K562 (cell line): ENCODE data around the gene INSIG1. TPM values are rescaled to one million over a fixed set of nuclear protein-coding genes. Genes with fewer than 3 reads are reported as not detected.

ENCODE experiments used
- ADNP ChIP-seq: fragments of 200-800 bp; sonication (Bioruptor generic); IDR thresholded peaks from 2 replicates; pipeline ENCODE4 v1.6.1; 2016; ENCODE audit warnings: missing genetic modification characterization, missing compliant biosample characterization
- ARID3A ChIP-seq: IDR thresholded peaks from 2 replicates; pipeline ENCODE4 v1.6.1; 2012; ENCODE audit warnings: low read depth, low read length, improper control_type of control experiment, borderline replicate concordance
- COPS2 ChIP-seq: fragments of 450-650 bp; conservative IDR thresholded peaks from 2 replicates; pipeline ENCODE4 v1.6.1; 2016; ENCODE audit warnings: mild to moderate bottlenecking, moderate library complexity
- CXXC5 ChIP-seq: fragments of 250-450 bp; sonication (Bioruptor Pico); IDR thresholded peaks from 2 replicates; pipeline ENCODE4 v1.8.0; 2022; ENCODE audit warnings: inconsistent platforms, mild to moderate bottlenecking, moderate library complexity
- E2F6 ChIP-seq, 2 experiments: IDR thresholded peaks; 2 replicates each; pipeline ENCODE4 v1.6.1; 2011; ENCODE audit warnings: borderline replicate concordance in 1 of 2, control low read depth in 1 of 2, low read depth in 1 of 2, low read length in 1 of 2, mild to moderate bottlenecking in 1 of 2, mixed read lengths in 1 of 2, moderate library complexity in 1 of 2; ENCODE audit not compliant: insufficient read depth in 1 of 2, insufficient read length in 1 of 2, poor library complexity in 1 of 2, severe bottlenecking in 1 of 2; ENCODE audit errors: extremely low read depth in 1 of 2
- ERF ChIP-seq: fragments of 450-650 bp; formaldehyde crosslinking; IDR thresholded peaks from 2 replicates; pipeline ENCODE4 v1.4.0; 2020; ENCODE audit warnings: mild to moderate bottlenecking, mixed read lengths
- HIVEP1 ChIP-seq: fragments of 250-450 bp; sonication (Bioruptor Pico); IDR thresholded peaks from 2 replicates; pipeline ENCODE4 v1.4.0; 2020; ENCODE audit warnings: mild to moderate bottlenecking
- NBN ChIP-seq: fragments of 450-650 bp; IDR thresholded peaks from 2 replicates; pipeline ENCODE4 v1.6.1; 2016; ENCODE audit warnings: low read depth, mild to moderate bottlenecking
- PRPF4 ChIP-seq: fragments of 200-400 bp; formaldehyde crosslinking; IDR thresholded peaks from one replicate; pipeline ENCODE4 v1.6.1; 2017; ENCODE audit warnings: low read length, low read depth, mild to moderate bottlenecking; ENCODE audit not compliant: insufficient read depth, poor library complexity, severe bottlenecking
- PTRF ChIP-seq: fragments of 450-650 bp; IDR thresholded peaks from 2 replicates; pipeline ENCODE4 v1.6.1; 2016; ENCODE audit warnings: mild to moderate bottlenecking, missing genetic modification characterization, missing compliant biosample characterization
- RFX1 ChIP-seq: fragments of 450-650 bp; IDR thresholded peaks from 2 replicates; pipeline ENCODE4 v1.6.1; 2016; ENCODE audit warnings: mild to moderate bottlenecking, moderate library complexity
- SAP30 ChIP-seq: fragments of 200-600 bp; sonication (generic); IDR thresholded peaks from 2 replicates; pipeline ENCODE4 v1.6.1; 2012; ENCODE audit warnings: borderline replicate concordance, low read depth, mild to moderate bottlenecking, moderate library complexity, low read length, control low read depth, inconsistent platforms; ENCODE audit not compliant: insufficient read depth, poor library complexity, severe bottlenecking
- SIN3B ChIP-seq: fragments of 450-650 bp; IDR thresholded peaks from 2 replicates; pipeline ENCODE4 v1.6.1; 2017; ENCODE audit warnings: low read depth, mild to moderate bottlenecking, moderate library complexity
- TBP ChIP-seq: optimal IDR thresholded peaks from 2 replicates; pipeline ENCODE3; 2011; ENCODE audit warnings: low read depth, low read length, improper control_type of control experiment
- XRCC4 ChIP-seq: IDR thresholded peaks from one replicate; pipeline ENCODE4 v1.6.1; 2011; ENCODE audit not compliant: insufficient read depth, insufficient read length; ENCODE audit errors: extremely low read depth
- ZKSCAN8 ChIP-seq: fragments of 200-800 bp; sonication (Bioruptor generic); IDR thresholded peaks from 2 replicates; pipeline ENCODE4 v1.6.1; 2016; ENCODE audit warnings: missing genetic modification characterization, missing compliant biosample characterization
- ZNF143 ChIP-seq: sonication (generic); formaldehyde crosslinking; IDR thresholded peaks from 2 replicates; pipeline ENCODE4 v1.9.0; 2022; ENCODE audit warnings: mild to moderate bottlenecking, missing genetic modification reagents
- ZNF511 ChIP-seq: sonication (generic); formaldehyde crosslinking; IDR thresholded peaks from 2 replicates; pipeline ENCODE4 v1.8.0; 2022; ENCODE audit warnings: mild to moderate bottlenecking, missing genetic modification reagents
- ZNF551 ChIP-seq: fragments of 250-450 bp; sonication (Bioruptor Pico); IDR thresholded peaks from 2 replicates; pipeline ENCODE4 v1.5.0; 2021; ENCODE audit warnings: mild to moderate bottlenecking, moderate library complexity
- ZNF592 ChIP-seq: fragments of 450-650 bp; IDR thresholded peaks from 2 replicates; pipeline ENCODE4 v1.6.1; 2017; ENCODE audit warnings: antibody characterized with exemption, mild to moderate bottlenecking
- polyA plus RNA-seq, 8 experiments: library from polyadenylated mRNA; depleted of rRNA in 4 of 8; stranded (reverse) in 5 of 8; unstranded in 3 of 8; fragments of >200 nt; fragmentation: Nextera tagmentation in 2 of 8; fragmentation: Illumina TruSeq in 1 of 8; extraction: Ambion mirVana in 2 of 8; extraction: Trizol in 1 of 8; gene quantifications; 2 replicates each; pipeline versions ENCODE4 v1.2.1 to v1.2.3, GENCODE V29; 2011 to 2014; ENCODE audit warnings: inconsistent platforms in 1 of 8, missing spikeins in 1 of 8
- total RNA-seq, 7 experiments: library from RNA; depleted of rRNA in 6 of 7; stranded (reverse); fragments of >200 nt in 6 of 7; fragmentation: Illumina TruSeq in 2 of 7; extraction: Trizol in 2 of 7; gene quantifications; 2 replicates each; pipeline versions ENCODE4 v1.2.1 to v1.2.3, GENCODE V29; 2011 to 2021; ENCODE audit warnings: low replicate concordance in 1 of 7

INSIG1 gene
- total and polyA plus RNA-seq, 9 of the 15 experiments (the other 6 are each of a cell fraction or from before 2014, with no cell fraction given), result 57.1 to 787 (median 238) TPM

- TF ChIP-seq HIVEP1 (CRISPR knock-in tag), result no peak
- TF ChIP-seq ADNP (tag), result no peak
- TF ChIP-seq RFX1, result no peak
- no peak for TF ChIP-seq ZKSCAN8 (CRISPR knock-in tag)
- peak; percentile 90 to 97 for TF ChIP-seq E2F6 (IDR thresholded peaks at IDR 0.05; ENCODE audit: borderline replicate concordance in 1 of 2, extremely low read depth in 1 of 2, insufficient read depth in 1 of 2, insufficient read length in 1 of 2, low read depth in 1 of 2, low read length in 1 of 2, poor library complexity in 1 of 2, severe bottlenecking in 1 of 2)
- TF ChIP-seq ZNF551 (CRISPR knock-in tag), result no peak
- peak; percentile 33 for TF ChIP-seq TBP
- no peak for TF ChIP-seq SAP30
- TF ChIP-seq ARID3A, result no peak
- TF ChIP-seq COPS2, result no peak
- no peak for TF ChIP-seq XRCC4
- TF ChIP-seq SIN3B, result peak; percentile 65
- peak; percentile 77 for TF ChIP-seq CXXC5 (CRISPR knock-in tag)
- peak; percentile 52; the same call in 1 of the 2 replicates for TF ChIP-seq ZNF592
- TF ChIP-seq PRPF4, result no peak
- TF ChIP-seq NBN, result no peak
- TF ChIP-seq PTRF, result no peak
- TF ChIP-seq ZNF511 (CRISPR knock-in tag), result no peak
- TF ChIP-seq ZNF143, result no peak
- TF ChIP-seq ERF (CRISPR knock-in tag), result no peak
Observed at GRCh38 chr7:155344618-155345433, 47.1 kb downstream of the INSIG1 start (continued).
